Lung microvascular endothelial cell (primary cell): Measurements from ENCODE around the gene TEX54. TPM values are rescaled to one million over a fixed set of nuclear protein-coding genes. Genes with fewer than 3 reads are reported as not detected.
"Not testable (repeated sequence)": the region's sequence is repeated elsewhere in the genome, so short reads cannot be mapped to it uniquely, and the experiment has no call there.

Experiments
- DNase-seq, 2 donors: peaks; one replicate each; pipeline versions ENCODE4 v3.0.0 to v3.0.0-alpha.2; 2010; ENCODE audit warnings: low read depth in 2 of 2
- total RNA-seq: library from RNA; depleted of rRNA; stranded (reverse); fragments of >200 nt; gene quantifications from 2 replicates; pipeline ENCODE4 v1.2.1, GENCODE V29; 2014

The TEX54 gene
- total RNA-seq, 1 donor from 2014 or later: not detected

DNA sequence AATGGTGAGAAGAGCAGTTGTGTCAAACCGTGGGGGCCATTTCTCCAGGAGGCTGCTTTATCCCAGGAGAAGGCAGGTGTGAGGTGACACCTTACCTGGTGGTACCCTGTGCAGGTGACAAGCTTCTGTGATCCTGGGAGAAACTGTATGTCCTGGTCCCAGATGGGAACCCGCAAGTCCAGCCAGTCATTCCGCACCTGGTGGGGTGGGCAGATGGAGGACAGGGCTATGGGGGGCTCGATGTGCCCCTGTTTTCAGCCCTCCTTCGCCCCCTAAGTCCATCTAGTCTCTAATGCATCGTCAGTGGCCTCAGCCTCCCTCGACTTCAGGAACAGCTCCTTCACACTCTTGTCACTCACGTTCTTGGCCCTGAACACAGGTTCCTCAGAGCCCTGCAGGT, 2.7 kb upstream of the TEX54 start:
- no peak for DNase-seq

GRCh38 chr11:62831520-62832335, 913 bp downstream of the TEX54 start, which contains the start of gene STX5:
Gene STX5 (minus strand): TSS chr11:62832051. CDS start chr11:62831243, 808 bp downstream.
- peak; percentile 99 for DNase-seq

DNA sequence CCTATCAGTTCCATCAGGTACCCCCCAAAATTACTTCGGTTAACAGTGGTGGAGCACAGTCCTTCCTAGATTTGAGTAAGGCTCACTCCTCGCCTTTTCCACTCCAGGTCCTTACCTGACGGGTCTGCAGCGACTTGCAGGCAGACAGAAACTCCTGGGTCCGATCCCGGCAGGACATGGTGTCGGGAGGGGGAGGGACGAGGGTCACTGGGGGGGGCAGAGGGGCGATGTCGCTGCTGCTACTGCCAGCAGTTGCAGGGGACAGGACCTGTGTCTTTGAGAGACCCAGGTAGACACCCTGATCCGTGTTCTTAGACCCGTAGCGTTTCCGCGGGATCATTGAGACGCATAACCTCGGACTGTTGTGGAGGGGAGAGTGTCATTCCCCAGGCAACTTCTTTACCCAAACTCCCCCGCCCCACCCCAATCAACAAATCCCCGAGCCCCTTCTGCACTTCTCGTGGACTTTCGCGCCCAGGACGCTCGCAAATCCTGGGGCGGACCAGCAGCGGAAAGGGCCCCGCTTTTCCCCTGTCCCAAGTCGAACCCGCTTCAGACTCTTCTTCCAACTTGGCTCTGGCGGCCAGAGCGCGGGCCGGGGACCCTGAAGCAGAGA, 1.6 kb downstream of the TEX54 start:
- no peak for DNase-seq

DNA sequence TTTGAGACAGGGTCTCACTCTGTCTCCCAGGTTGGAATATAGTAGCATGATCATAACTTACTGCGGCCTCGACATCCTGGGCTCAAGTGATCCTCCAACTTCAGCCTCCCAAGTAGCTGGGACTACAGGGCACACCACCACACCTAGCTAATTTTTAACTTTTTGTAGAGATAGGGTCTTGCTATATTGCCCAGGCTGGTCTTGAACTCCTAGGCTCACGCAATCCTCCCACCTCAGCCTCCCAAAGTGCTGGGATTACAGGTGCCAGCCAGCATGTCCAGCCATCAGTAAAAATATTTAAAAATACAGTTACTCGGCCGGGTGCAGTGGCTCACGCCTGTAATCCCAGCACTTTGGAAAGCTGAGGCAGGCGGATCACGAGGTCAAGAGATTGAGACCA, 4.5 kb downstream of the TEX54 start:
- DNase-seq: not testable (repeated sequence)

GRCh38 chr11:62823677-62824076, 9.0 kb downstream of the TEX54 start:
- no peak for DNase-seq

DNA sequence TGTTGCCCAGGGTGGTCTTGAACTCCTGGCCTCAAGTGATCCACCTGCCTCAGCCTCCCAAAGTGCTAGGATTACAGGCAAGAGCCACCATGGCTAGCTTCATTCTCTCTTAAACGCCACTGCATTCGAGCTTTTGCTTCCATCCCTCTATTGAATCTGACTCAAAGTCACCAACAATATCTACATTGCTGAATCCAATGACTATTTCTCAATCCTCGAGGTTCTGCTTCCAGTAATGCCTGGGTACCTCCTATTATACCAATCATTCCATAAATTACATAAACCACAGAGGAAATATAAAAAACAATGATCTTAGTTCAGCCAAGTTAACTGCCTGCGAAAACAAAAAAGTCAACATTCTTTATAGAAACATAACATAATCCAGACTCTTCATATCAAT, 15.5 kb downstream of the TEX54 start:
- DNase-seq: no peak

- DNase-seq: no peak
Measured at GRCh38 chr11:62816557-62816956, 16.1 kb downstream of the TEX54 start.

DNA sequence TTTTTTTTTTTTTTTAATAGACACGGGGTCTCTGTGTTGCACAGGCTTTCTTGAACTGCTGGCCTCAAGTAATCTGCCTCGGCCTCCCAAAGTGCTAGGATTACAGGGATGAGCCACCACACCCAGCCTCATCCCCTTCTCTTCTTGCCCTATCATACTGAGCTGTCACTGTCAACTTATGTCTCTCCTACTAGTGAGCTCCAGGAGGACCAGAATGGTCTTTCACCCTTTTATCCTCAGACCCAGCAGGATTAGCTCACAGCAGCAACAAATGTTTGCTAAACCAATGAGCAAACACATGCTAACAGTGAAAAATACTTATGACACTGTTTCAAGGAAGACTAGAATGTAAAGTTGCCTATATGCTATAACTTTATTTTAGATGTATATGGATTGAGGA, 21.0 kb downstream of the TEX54 start:
- no peak for DNase-seq

DNA sequence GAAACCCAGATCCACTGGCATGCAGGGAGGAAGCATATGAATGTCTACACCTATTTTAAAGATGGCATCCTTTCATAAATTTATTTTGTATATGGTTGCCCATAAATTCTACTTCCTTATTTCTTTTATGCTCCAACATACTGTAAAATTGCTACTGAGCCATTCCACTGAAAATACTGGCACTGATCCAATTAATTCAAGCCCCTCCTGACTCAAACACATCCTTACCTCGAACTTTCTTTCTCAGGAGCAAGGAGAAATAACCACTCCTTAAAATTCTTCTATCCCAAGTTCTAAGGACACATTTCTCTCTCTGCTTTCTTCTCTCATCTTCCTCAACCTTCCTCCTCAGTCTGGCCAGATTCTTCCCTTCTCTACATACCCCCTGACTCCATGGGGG, 21.9 kb downstream of the TEX54 start:
- DNase-seq: no peak

- peak in 1 of 2 donors; percentile 59 for DNase-seq
Measured at GRCh38 chr11:62806611-62807121, 26.0 kb downstream of the TEX54 start.

DNA sequence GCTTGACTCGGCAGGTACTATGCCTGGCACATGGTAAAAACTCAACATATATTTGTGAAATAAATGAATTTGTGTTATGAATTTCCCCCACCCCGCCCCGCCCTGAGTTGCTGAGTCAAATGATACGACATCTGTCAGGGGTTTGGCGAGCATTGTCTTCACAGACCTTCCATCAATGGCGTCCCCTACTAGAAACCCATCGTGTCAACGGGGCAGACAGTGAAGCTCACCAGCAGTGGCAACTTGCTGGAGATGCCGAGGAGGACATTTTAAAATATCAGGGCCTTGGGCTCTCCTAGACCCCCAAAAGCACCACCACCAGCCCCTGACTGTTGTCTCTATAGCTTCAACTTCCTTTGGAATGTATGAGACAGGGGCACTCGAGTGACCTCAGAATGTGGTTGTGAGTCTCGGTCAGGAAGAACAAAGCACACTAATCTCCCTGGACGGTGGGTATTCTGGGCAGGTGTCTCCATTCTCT, 26.6 kb downstream of the TEX54 start:
- peak; percentile 13 to 29 for DNase-seq

GRCh38 chr11:62805076-62805892, 27.4 kb downstream of the TEX54 start, which contains the start of gene NXF1:
Gene NXF1 (minus strand): TSS chr11:62805440. CDS start chr11:62805356, 84 bp downstream.
- peak; percentile 95 to 98 for DNase-seq

- DNase-seq: peak; percentile 45 to 69
Measured at GRCh38 chr11:62804310-62805075, 28.1 kb downstream of the TEX54 start.

DNA sequence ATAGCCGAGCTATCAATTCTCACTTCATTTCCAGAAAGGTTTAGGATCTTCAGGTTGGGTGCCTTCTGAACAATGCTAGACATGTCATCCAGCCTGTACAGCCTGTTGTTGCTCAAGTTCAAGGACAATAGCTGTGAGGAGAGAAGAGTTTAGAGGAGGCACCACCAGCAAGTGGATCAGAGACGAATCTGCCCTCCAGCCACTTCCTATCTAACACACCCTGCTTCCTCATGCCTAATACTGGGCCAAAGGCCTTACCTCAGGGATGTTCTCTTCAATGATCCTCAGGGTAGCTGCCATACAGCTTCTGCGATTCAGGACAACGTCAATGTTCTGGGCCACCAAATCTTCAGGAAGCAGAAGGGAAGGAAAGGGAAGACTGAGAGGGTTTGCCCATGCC, 31.6 kb downstream of the TEX54 start:
- no peak for DNase-seq

- DNase-seq: no peak
Measured at GRCh38 chr11:62799486-62799885, 33.2 kb downstream of the TEX54 start.

- DNase-seq: no peak
Measured at GRCh38 chr11:62796281-62796680, 36.4 kb downstream of the TEX54 start.

GRCh38 chr11:62794201-62794775, 38.4 kb downstream of the TEX54 start:
- DNase-seq: no peak

GRCh38 chr11:62792202-62792575, 40.5 kb downstream of the TEX54 start:
- peak in 1 of 2 donors; percentile 14 for DNase-seq

DNA sequence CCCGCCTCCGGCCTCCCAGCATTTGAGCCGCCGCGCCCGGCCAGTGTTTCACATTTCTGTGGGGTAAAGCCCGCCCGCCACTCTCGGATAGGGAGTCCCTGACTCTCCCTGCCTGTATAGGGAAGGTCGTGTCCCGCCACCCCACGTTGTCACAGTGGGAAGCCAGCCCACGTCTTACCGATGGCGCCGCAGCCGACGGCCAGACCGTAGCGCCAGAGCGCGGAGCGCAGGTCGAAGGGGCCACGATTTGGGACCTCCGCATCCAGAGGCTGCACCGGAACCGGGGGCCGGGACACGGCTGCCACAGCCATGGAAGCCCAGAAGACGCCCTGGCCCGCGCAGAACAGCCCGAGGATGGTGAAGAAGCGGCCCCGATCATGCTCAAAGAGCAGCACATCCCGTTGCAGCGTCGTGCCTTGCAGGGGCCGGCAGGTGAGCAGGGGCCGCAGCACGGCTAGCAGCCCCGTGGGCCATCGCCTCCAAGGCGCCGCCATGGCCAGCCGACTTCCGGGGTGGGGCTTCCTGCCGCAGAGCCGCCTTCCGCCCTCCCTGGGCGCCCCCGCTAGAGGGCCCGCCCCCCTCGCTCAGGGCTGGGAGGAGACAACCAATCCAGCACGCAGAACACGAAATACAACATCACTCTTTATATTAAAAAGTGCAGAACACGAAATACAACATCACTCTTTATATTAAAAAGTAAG, 41.0 kb downstream of the TEX54 start, which contains the start of gene TMEM223:
TMEM223 (minus strand) TSS at position 506 of the 701 bp plus-strand sequence; CDS start at position 494, 12 bp downstream.
- DNase-seq: peak; percentile 68 to 81

- DNase-seq: no peak
Measured at GRCh38 chr11:62789576-62789975, 43.1 kb downstream of the TEX54 start.
